HepG2 (cell line): ENCODE data around the gene NXPH4. TPM values are rescaled to one million over a fixed set of nuclear protein-coding genes. Genes with fewer than 3 reads are reported as not detected.
A peak's percentile ranks its signal among the peaks of the same experiment; 100 is the strongest.

Source experiments
- ATAC-seq: fragments of 200-7000 bp; cut with Tn5 transposase; 3 replicates; pipeline ENCODE4 v1.9.1; 2020; ENCODE audit warnings: mild to moderate bottlenecking, moderate library complexity
- BruUV-seq: library from RNA; stranded (reverse); fragments of 400-500 nt; replicated peaks from 2 replicates; lab custom pipeline; 2021; lab: Mats Ljungman, UMichigan
- CTCF ChIA-PET: fragments of 300-600 bp; formaldehyde crosslinking; extraction: SDS; loops from one replicate; lab custom pipeline; 2021; ENCODE audit warnings: low total read pairs, inconsistent platforms, low intra/inter-chr PET ratio; lab: Yijun Ruan, JAX
- POLR2A ChIA-PET: fragments of 350-600 bp; sonication (Branson Sonifier 250); formaldehyde crosslinking; loops from one replicate; lab custom pipeline; 2020; ENCODE audit warnings: antibody characterized with exemption, inconsistent platforms; lab: Yijun Ruan, JAX
- DNase-seq: peaks from one replicate; pipeline ENCODE4 v3.0.0-alpha.2; 2015; ENCODE audit warnings: low spot score
- FAIRE-seq: peaks from 3 replicates; lab custom pipeline; 2011; peaks lifted over from hg19 to GRCh38; lab: Jason Lieb, UNC
- H2AFZ ChIP-seq: one replicate; pipeline ENCODE4 v1.6.1; 2011; ENCODE audit warnings: low read length, inconsistent platforms
- H3K27ac ChIP-seq: fragments of 300-600 bp; 3 replicates; pipeline ENCODE4 v1.8.0; 2011; ENCODE audit warnings: mixed run types, mild to moderate bottlenecking, mixed read lengths, low read length, inconsistent platforms; ENCODE audit not compliant: insufficient read depth; ENCODE audit errors: extremely low read length
- H3K27me3 ChIP-seq, 2 experiments: fragments of 200-600 bp in 1 of 2; 2 replicates in 1 of 2; 3 replicates in 1 of 2; pipeline versions ENCODE4 v1.6.0 to v1.8.0; 2011; ENCODE audit warnings: low read length in 2 of 2, mild to moderate bottlenecking in 2 of 2, moderate library complexity in 2 of 2, inconsistent platforms in 1 of 2; ENCODE audit not compliant: insufficient read depth in 2 of 2, control insufficient read depth in 1 of 2
- H3K36me3 ChIP-seq, 2 experiments: fragments of 200-600 bp in 1 of 2; replicated peaks in 1 of 2; 2 replicates in 1 of 2; 3 replicates in 1 of 2; pipeline versions ENCODE4 v1.5.1 to v1.8.0; 2011; ENCODE audit warnings: low read length in 2 of 2, inconsistent platforms in 1 of 2; ENCODE audit not compliant: insufficient read depth in 2 of 2, control insufficient read depth in 1 of 2
- H3K4me1 ChIP-seq: 2 replicates; pipeline ENCODE4 v1.5.1; 2012; ENCODE audit warnings: low read length, inconsistent platforms; ENCODE audit not compliant: insufficient read depth
- H3K4me2 ChIP-seq: 2 replicates; pipeline ENCODE4 v1.6.0; 2011; ENCODE audit warnings: low read depth, low read length, inconsistent platforms
- H3K4me3 ChIP-seq, 3 experiments: fragments of 200-600 bp in 1 of 3; sonication (generic), shearing (Covaris generic) in 1 of 3; replicated peaks in 1 of 3; 2 replicates each; pipeline ENCODE4 v1.5.1; 2011 to 2016; ENCODE audit warnings: low read length in 3 of 3, inconsistent platforms in 2 of 3, low read depth in 2 of 3, mild to moderate bottlenecking in 2 of 3, control low read depth in 1 of 3, mixed read lengths in 1 of 3; ENCODE audit not compliant: insufficient read depth in 1 of 3
- H3K79me2 ChIP-seq: one replicate; pipeline ENCODE4 v1.6.1; 2011; ENCODE audit warnings: low read length, inconsistent platforms; ENCODE audit not compliant: insufficient read depth
- H3K9ac ChIP-seq: 2 replicates; pipeline ENCODE4 v1.6.0; 2011; ENCODE audit warnings: mild to moderate bottlenecking, low read depth, low read length, inconsistent platforms; ENCODE audit not compliant: insufficient read depth
- H3K9me3 ChIP-seq: 2 replicates; pipeline ENCODE4 v1.5.1; 2012; ENCODE audit warnings: mild to moderate bottlenecking, low read length
- H4K20me1 ChIP-seq: 2 replicates; pipeline ENCODE4 v1.6.0; 2011; ENCODE audit warnings: inconsistent platforms, mild to moderate bottlenecking, low read length, moderate library complexity; ENCODE audit not compliant: insufficient read depth
- KAT8 ChIP-seq: IDR thresholded peaks from 2 replicates; pipeline ENCODE4 v1.6.1; 2016; ENCODE audit warnings: missing genetic modification reagents, missing compliant biosample characterization
- LCORL ChIP-seq, 2 experiments: fragments of 450-650 bp in 1 of 2; sonication (generic) in 1 of 2; formaldehyde crosslinking in 1 of 2; IDR thresholded peaks; 2 replicates each; pipeline versions ENCODE4 v1.5.0 to v1.6.1; 2017 to 2020; ENCODE audit warnings: antibody characterized with exemption in 1 of 2, missing genetic modification reagents in 1 of 2
- MBNL3 ChIP-seq: fragments of 250-450 bp; sonication (Bioruptor Pico); conservative IDR thresholded peaks from 2 replicates; pipeline ENCODE4 v1.8.0; 2022; ENCODE audit warnings: mild to moderate bottlenecking, inconsistent platforms
- SAP130 ChIP-seq: IDR thresholded peaks from 2 replicates; pipeline ENCODE4 v1.6.1; 2016; ENCODE audit warnings: low read depth
- SRSF9 ChIP-seq: fragments of 200-400 bp; formaldehyde crosslinking; IDR thresholded peaks from 2 replicates; pipeline ENCODE4 v1.6.1; 2018; ENCODE audit warnings: borderline replicate concordance, mild to moderate bottlenecking, low read depth, low read length; ENCODE audit not compliant: insufficient read depth, poor library complexity, severe bottlenecking
- STAG1 ChIP-seq: sonication (generic); formaldehyde crosslinking; IDR thresholded peaks from 2 replicates; pipeline ENCODE4 v1.4.0; 2020; ENCODE audit warnings: missing genetic modification reagents
- TERF1 ChIP-seq: sonication (generic); formaldehyde crosslinking; IDR thresholded peaks from 2 replicates; pipeline ENCODE4 v1.8.0; 2022; ENCODE audit warnings: mild to moderate bottlenecking, missing genetic modification reagents, moderate library complexity
- U2AF1 ChIP-seq: fragments of 200-400 bp; formaldehyde crosslinking; optimal IDR thresholded peaks from 2 replicates; pipeline ENCODE3; 2017; ENCODE audit warnings: mild to moderate bottlenecking, low read depth, low read length
- XRCC5 ChIP-seq: fragments of 200-400 bp; formaldehyde crosslinking; optimal IDR thresholded peaks from 2 replicates; pipeline ENCODE3; 2017; ENCODE audit warnings: mild to moderate bottlenecking, low read length
- ZNF142 ChIP-seq: sonication (generic); formaldehyde crosslinking; IDR thresholded peaks from 2 replicates; pipeline ENCODE4 v1.4.0; 2020; ENCODE audit warnings: missing genetic modification reagents
- ZNF510 ChIP-seq: sonication (generic); formaldehyde crosslinking; IDR thresholded peaks from 2 replicates; pipeline ENCODE4 v1.4.0; 2020; ENCODE audit warnings: low read depth, mild to moderate bottlenecking, missing genetic modification reagents
- ZNF747 ChIP-seq: sonication (generic); formaldehyde crosslinking; IDR thresholded peaks from 2 replicates; pipeline ENCODE4 v1.8.1; 2023; ENCODE audit warnings: missing genetic modification reagents, mild to moderate bottlenecking, borderline replicate concordance
- WGBS: methylation state at CpG from one replicate; pipeline ENCODE4 v1.1.6; 2017; ENCODE audit warnings: low lambda C conversion rate; 5-methylcytosine and 5-hydroxymethylcytosine counted together
- in situ Hi-C: cut with HindIII; loops from 2 replicates; pipeline ENCODE4 v1.10.0; 2017; ENCODE audit warnings: low pct_unique_long_range_greater_than_20kb; ENCODE audit not compliant: extremely low pct_ligation_motif_present
- intact Hi-C: fragments of 100-400 bp; cut with micrococcal nuclease; formaldehyde crosslinking; loops from one replicate; pipeline ENCODE4 v1.10.0; 2022; ENCODE audit not compliant: unreplicated experiment
- polyA plus RNA-seq, 8 experiments: library from polyadenylated mRNA; depleted of rRNA in 3 of 8; stranded (reverse) in 7 of 8; unstranded in 1 of 8; fragments of >200 nt; fragmentation: Illumina TruSeq in 4 of 8; extraction: Trizol in 4 of 8; gene quantifications; 2 replicates each; pipeline versions ENCODE4 v1.2.1 to v1.2.3, GENCODE V29; 2011 to 2016; ENCODE audit warnings: low read depth in 4 of 8, missing spikeins in 1 of 8, mixed read lengths in 1 of 8; ENCODE audit not compliant: insufficient read depth in 1 of 8
- total RNA-seq, 5 experiments: library from RNA; depleted of rRNA; stranded (reverse); fragments of >200 nt; fragmentation: Illumina TruSeq; extraction: Trizol; gene quantifications; 2 replicates each; pipeline ENCODE4 v1.2.3, GENCODE V29; 2016; ENCODE audit warnings: low read depth in 1 of 5
- TF ChIP-seq, protein P1 (sequence below): IDR thresholded peaks from 2 replicates; pipeline ENCODE4 v1.6.1; 2012; ENCODE audit warnings: inconsistent platforms

NXPH4 gene
- total and polyA plus RNA-seq, 2 of the 13 experiments (the other 11 are each of a cell fraction or from before 2014, with no cell fraction given), result 0.13 TPM; not detected in 1

- peak; percentile 36 for ATAC-seq
- Histone ChIP-seq H3K27ac (no peak overlapping the region), H3K27me3 (peaks cover 19 to 55% of the 10 kb centered on the region in 2 experiments), H3K4me3 (peak overlapping the region; percentile 51 to 72 (median 58)), H2AFZ (no peak overlapping the region), H3K36me3 (no peaks in the 10 kb centered on the region), H3K79me2 (no peaks in the 10 kb centered on the region), H3K9ac (peak overlapping the region; percentile 21; the same call in 1 of the 2 replicates), H3K4me1 (peaks cover 57% of the 10 kb centered on the region), H3K4me2 (peak overlapping the region; percentile 98), H4K20me1 (no peaks in the 10 kb centered on the region), H3K9me3 (no peaks in the 10 kb centered on the region)
- 3% methylated on average over 27 of the region's 41 CpGs for WGBS
- ChIA-PET POLR2A (interaction anchor here (0.8 to 8.9 kb wide), 6 partner anchors 14 to 211 kb away, joined by 3 to 116 read pairs (median 4); partner anchors contain the start of genes INHBE and SHMT2), CTCF (interaction anchor here (0.6 to 11.7 kb wide), 3 partner anchors 19 to 379 kb away, joined by 3 to 308 read pairs (median 6); partner anchors contain the start of gene NXPH4)
- peak; percentile 62 for FAIRE-seq
- peak; percentile 54 for DNase-seq
- intact Hi-C loops, result loop anchor here (1.0 kb wide), 1 partner anchor 29 kb away; no protein-coding TSS in a partner anchor
- in situ Hi-C loops, result no loop called here
- no TSS peak for BruUV-seq
- TF ChIP-seq LCORL (IDR thresholded peaks at IDR 0.05), result no peak
- peak; percentile 21; the same call in 1 of the 2 replicates for TF ChIP-seq LCORL (CRISPR knock-in tag; IDR thresholded peaks at IDR 0.05)
- no peak for TF ChIP-seq U2AF1
- TF ChIP-seq XRCC5, result peak; percentile 70
- TF ChIP-seq STAG1 (CRISPR knock-in tag), result peak; percentile 68
- no peak for TF ChIP-seq MBNL3
- TF ChIP-seq TERF1 (CRISPR knock-in tag), result no peak
- TF ChIP-seq, protein P1, sequence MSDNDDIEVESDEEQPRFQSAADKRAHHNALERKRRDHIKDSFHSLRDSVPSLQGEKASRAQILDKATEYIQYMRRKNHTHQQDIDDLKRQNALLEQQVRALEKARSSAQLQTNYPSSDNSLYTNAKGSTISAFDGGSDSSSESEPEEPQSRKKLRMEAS, result peak; percentile 33; the same call in 1 of the 2 replicates
- 0 out of 2 replicates have a peak, but pooled peaks have one; percentile 10 for TF ChIP-seq ZNF510 (CRISPR knock-in tag)
- TF ChIP-seq ZNF747, result no peak
- no peak for TF ChIP-seq SRSF9
- TF ChIP-seq KAT8 (CRISPR knock-in tag), result 0 out of 2 replicates have a peak, but pooled peaks have one; percentile 16
- TF ChIP-seq ZNF142 (CRISPR knock-in tag), result peak; percentile 100
- 0 out of 2 replicates have a peak, but pooled peaks have one; percentile 8 for TF ChIP-seq SAP130 (CRISPR knock-in tag)
Measured at GRCh38 chr12:57243521-57244311, 27.1 kb downstream of the NXPH4 start.
